GM18951 (cell line): Measurements from ENCODE around the gene NEK1.
"Not testable (repeated sequence)": the region's sequence is repeated elsewhere in the genome, so short reads cannot be mapped to it uniquely, and the experiment has no call there.

ENCODE experiments used
- POLR2A ChIP-seq: IDR thresholded peaks from 4 replicates; pipeline ENCODE4 v1.6.1; 2011; ENCODE audit warnings: mild to moderate bottlenecking; ENCODE audit not compliant: insufficient read length, insufficient read depth; ENCODE audit errors: extremely low read depth
- in situ Hi-C: fragments of 300-500 bp; cut with MboI; formaldehyde crosslinking; loops from one replicate; pipeline ENCODE4 v1.12.0; 2022; ENCODE audit warnings: low sequenced_read_pairs, mixed read lengths, inconsistent platforms; ENCODE audit not compliant: unreplicated experiment

Gene NEK1

GRCh38 chr4:169604903-169605331, 7.5 kb downstream of the NEK1 start:
- in situ Hi-C loops: loop anchor here (25.0 kb wide), 1 partner anchor 432 kb away; the partner anchor contains the start of gene MFAP3L
- TF ChIP-seq POLR2A: no peak

DNA sequence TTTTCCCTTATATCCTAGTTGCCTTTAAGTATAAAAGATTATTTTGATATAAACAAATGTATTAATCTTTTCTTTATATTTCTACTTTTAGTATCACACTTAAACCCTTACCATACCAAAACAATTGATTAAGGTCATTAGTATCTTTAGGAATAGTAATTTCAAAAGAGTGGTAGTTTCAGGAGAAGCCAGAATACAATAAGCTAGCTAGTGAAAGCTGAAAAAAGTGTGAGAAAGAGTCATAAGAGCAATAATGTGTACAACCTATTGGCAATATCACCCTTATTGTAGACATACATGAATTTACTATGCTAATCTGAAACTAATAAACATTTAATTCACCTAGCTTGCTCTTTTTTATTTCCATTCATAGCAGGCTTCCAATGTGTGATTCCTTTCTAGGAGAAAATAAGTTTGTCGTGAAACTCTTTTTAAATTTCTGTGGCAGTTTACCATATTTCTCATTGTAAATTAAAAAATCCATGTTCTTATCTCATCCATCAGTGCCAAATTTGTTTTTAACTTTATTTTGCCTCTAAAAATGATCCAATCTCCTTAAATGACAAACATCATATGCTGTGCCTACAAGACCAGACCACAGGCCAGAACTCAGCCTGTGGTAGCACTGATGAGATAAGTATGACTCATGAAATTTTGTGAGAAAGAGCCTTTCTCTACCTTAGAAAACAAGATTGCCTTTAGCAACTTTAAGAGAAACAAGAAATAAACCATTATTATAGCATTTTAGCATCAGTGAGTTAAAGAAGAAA, 8.1 kb downstream of the NEK1 start:
- no peak for TF ChIP-seq POLR2A
- in situ Hi-C loops: loop anchor here (25.0 kb wide), 1 partner anchor 433 kb away; the partner anchor contains the start of gene MFAP3L

GRCh38 chr4:169603312-169603711, 9.1 kb downstream of the NEK1 start:
- TF ChIP-seq POLR2A: no peak
- in situ Hi-C loops: loop anchor here (25.0 kb wide), 1 partner anchor 434 kb away; the partner anchor contains the start of gene MFAP3L

GRCh38 chr4:169601016-169601771, 11.2 kb downstream of the NEK1 start:
- in situ Hi-C loops: loop anchor here (25.0 kb wide), 1 partner anchor 436 kb away; the partner anchor contains the start of gene MFAP3L
- TF ChIP-seq POLR2A: no peak

DNA sequence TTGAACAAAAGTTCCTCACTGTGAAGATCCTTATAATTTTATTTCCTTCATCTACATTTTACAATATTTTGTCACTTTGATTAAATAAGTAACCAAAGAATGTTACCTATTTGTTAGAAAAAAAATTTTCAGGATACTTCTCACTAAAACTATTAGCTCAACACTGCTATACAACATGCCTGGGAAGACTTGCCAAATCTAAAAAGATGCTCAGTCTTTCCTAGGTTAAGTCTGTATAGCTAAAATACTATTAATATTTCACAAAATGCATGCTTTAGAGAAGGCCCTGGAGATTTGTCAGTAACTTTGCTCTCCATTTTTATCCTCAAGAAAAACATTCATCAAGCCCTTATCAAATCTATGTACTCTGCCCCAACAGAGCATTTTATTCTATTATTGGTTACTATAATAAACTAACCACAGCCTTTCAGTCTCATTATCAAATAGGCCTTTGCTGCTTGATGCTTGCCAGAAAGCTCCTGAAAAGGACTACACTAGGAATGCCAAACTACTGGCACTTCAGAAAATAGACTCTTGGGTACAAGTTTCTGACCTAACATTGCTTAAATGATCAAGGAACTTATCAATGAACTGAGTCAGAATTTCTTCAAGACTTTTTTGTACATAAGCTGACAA, 17.7 kb downstream of the NEK1 start:
- no peak for TF ChIP-seq POLR2A
- in situ Hi-C loops: no loop called here

DNA sequence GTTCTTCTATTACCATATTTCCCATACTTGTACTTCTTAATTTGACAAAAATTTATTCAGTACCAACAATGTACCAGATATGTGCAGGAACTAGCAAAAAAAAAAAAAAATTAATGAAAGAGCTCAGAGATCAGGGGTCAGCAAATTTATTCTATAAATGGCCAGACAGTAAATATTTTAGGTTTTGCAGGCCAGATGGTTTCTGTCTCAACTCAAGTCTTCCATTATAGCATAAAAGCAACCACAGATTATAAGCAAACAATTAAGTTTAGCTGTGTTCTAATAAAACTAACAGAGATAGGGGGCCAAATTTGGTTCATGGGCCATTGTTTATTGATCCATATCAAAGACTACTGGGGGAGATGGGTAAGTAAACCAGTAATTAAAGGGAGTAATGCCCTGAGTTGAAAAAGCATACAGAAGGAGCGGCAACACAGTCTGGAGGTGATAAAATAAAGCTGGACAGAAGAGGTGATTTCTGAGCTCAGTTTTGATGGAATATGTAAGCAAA, 19.3 kb downstream of the NEK1 start:
- TF ChIP-seq POLR2A: no peak
- in situ Hi-C loops: no loop called here

GRCh38 chr4:169583563-169583962, 28.8 kb downstream of the NEK1 start:
- no peak for TF ChIP-seq POLR2A
- in situ Hi-C loops: no loop called here

- TF ChIP-seq POLR2A: no peak
Measured at GRCh38 chr4:169582706-169583105, 29.7 kb downstream of the NEK1 start.

DNA sequence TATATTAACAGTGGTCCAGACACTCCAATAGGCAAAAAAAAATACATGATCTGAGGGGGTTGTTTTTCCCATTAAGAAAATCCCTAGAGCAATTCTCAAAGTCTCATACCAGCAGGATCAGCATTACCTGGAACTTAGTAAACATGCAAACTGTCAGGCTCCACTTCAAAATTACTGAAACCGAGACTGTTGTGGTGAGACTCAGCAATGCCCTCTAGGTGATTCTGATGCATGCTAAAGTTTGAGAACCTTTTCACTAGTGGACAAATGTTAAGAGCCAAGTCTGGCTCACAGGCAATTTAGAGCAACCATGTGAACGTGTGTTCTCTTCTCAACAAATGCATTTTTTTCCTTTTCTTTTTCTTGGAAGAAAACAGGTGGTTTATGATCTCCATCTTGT, 30.2 kb downstream of the NEK1 start:
- in situ Hi-C loops: no loop called here
- no peak for TF ChIP-seq POLR2A

More at GRCh38 chr4:169582706-169583105, 29.7 kb downstream of the NEK1 start:
- in situ Hi-C loops: no loop called here

DNA sequence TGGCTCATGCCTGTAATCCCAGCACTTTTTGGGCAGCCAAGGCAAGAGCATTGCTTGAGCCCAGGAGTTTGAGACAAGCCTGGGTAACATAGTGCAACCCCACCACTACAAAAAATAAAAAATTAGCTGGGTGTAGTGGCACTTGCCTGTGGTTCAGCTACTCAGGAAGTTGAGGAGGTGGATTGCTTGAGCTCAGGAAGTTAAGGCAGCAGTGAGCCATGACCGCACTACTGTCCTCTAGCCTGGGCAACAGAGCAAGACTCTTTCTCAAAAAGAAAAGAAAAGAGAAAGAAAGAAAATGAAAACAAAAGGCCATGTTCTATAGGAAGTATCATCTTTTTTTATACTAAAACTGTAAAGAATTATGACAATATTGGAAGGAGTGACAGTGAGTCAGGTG, 38.5 kb downstream of the NEK1 start:
- no peak for TF ChIP-seq POLR2A
- in situ Hi-C loops: no loop called here

- TF ChIP-seq POLR2A: no peak
- in situ Hi-C loops: no loop called here
Measured at GRCh38 chr4:169571435-169571834, 40.9 kb downstream of the NEK1 start.

GRCh38 chr4:169571012-169571411, 41.4 kb downstream of the NEK1 start:
- in situ Hi-C loops: not testable (repeated sequence)

- in situ Hi-C loops: not testable (repeated sequence)
Measured at GRCh38 chr4:169570266-169570665, 42.1 kb downstream of the NEK1 start.

DNA sequence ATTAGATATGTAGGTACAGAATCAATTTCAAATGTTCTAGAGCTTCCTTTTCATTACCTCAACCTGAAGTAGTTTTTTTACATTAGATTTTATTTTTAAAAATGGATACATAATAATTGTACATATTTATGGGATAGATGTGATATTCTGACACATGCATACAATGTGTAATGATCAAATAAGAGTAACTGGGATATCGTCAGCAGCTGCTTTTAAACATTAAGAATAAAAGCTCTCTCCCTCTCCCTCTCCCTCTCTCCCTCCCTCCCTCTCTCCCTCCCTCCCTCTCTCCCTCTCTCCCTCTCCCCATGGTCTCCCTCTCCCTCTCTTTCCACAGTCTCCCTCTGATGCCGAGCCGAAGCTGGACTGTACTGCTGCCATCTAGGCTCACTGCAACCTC, 43.2 kb downstream of the NEK1 start:
- in situ Hi-C loops: not testable (repeated sequence)
